ENCODE measurements around the gene B4GALNT4. TPM values are rescaled to one million over a fixed set of nuclear protein-coding genes. Genes with fewer than 3 reads are reported as not detected.

The B4GALNT4 gene
- total and polyA plus RNA-seq, 2 donors (not counting 1 experiment from before 2014, with no cell fraction given): 1.5 to 3.8 TPM

DNA sequence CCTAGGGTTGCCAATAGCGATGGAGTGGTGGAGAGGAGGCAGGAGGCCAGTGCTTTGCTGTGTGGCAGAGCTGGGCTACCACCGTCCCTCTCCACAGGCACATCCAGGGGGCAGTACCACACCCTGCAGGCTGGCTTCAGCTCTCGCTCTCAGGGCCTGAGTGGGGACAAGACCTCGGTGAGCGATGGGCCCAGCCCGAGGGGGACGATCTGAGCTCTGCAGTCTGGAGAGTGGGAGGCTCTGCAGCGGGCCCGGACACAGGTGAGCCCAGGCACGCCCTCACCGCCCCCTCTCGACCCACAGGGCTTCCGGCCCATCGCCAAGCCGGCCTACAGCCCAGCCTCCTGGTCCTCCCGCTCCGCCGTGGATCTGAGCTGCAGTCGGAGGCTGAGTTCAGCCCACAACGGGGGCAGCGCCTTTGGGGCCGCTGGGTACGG, 27.2 kb downstream of the B4GALNT4 start:
- Histone ChIP-seq H3K27me3 (ENCODE audit: control insufficient read depth, insufficient read depth, low read length) (no peaks in the 10 kb centered on the region), H3K9me3 (ENCODE audit: control insufficient read depth, insufficient read depth, low read depth, low read length) (no peaks in the 10 kb centered on the region), H3K4me3 (replicated peaks in 1 of 4; ENCODE audit: control extremely low read depth in 1 of 4, insufficient read depth in 1 of 4, low read depth in 3 of 4, low read length in 4 of 4) (peak overlapping the region in 1 of 4 experiments; percentile 43), H3K36me3 (ENCODE audit: control insufficient read depth, insufficient read depth, low read length) (no peaks in the 10 kb centered on the region), H3K79me2 (ENCODE audit: control insufficient read depth, insufficient read depth, low read length) (no peaks in the 10 kb centered on the region), H3K4me1 (ENCODE audit: control insufficient read depth, extremely low read depth, insufficient read depth, low read length) (peaks cover 10% of the 10 kb centered on the region), H3K4me2 (ENCODE audit: extremely low read depth, insufficient read depth, low read length) (peak overlapping the region; percentile 71), H2AFZ (ENCODE audit: low read length) (no peak overlapping the region), H4K20me1 (ENCODE audit: control insufficient read depth, extremely low read depth, insufficient read depth, low read length) (no peaks in the 10 kb centered on the region), H3K27ac (ENCODE audit: insufficient read depth, low read length) (no peak overlapping the region), H3K9ac (ENCODE audit: insufficient read depth, low read length) (no peak overlapping the region)
- no peak for TF ChIP-seq EZH2 (IDR thresholded peaks at IDR 0.05; ENCODE audit: low read length, missing control alignments)
- TF ChIP-seq, protein P1, sequence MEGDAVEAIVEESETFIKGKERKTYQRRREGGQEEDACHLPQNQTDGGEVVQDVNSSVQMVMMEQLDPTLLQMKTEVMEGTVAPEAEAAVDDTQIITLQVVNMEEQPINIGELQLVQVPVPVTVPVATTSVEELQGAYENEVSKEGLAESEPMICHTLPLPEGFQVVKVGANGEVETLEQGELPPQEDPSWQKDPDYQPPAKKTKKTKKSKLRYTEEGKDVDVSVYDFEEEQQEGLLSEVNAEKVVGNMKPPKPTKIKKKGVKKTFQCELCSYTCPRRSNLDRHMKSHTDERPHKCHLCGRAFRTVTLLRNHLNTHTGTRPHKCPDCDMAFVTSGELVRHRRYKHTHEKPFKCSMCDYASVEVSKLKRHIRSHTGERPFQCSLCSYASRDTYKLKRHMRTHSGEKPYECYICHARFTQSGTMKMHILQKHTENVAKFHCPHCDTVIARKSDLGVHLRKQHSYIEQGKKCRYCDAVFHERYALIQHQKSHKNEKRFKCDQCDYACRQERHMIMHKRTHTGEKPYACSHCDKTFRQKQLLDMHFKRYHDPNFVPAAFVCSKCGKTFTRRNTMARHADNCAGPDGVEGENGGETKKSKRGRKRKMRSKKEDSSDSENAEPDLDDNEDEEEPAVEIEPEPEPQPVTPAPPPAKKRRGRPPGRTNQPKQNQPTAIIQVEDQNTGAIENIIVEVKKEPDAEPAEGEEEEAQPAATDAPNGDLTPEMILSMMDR (conservative IDR thresholded peaks at IDR 0.05 in 1 of 2, IDR thresholded peaks at IDR 0.05 in 1 of 2; ENCODE audit: low read depth in 1 of 2, low read length in 2 of 2): peak; percentile 11 to 33
- peak; percentile 29 to 33 for DNase-seq (ENCODE audit: low read depth in 2 of 2)

DNA sequence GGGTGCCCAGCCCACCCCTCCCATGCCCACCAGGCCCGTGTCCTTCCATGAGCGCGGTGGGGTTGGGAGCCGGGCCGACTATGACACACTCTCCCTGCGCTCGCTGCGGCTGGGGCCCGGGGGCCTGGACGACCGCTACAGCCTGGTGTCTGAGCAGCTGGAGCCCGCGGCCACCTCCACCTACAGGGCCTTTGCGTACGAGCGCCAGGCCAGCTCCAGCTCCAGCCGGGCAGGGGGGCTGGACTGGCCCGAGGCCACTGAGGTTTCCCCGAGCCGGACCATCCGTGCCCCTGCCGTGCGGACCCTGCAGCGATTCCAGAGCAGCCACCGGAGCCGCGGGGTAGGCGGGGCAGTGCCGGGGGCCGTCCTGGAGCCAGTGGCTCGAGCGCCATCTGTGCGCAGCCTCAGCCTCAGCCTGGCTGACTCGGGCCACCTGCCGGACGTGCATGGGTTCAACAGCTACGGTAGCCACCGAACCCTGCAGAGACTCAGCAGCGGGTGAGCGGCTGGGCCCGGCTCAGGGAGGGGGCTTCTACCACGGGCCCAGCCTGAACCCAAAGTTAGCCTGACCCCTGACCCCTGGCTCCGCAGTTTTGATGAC, 27.7 kb downstream of the B4GALNT4 start:
- no peaks in the 10 kb centered on the region for H3K9me3 ChIP-seq (ENCODE audit: control insufficient read depth, insufficient read depth, low read depth, low read length)
- H3K9ac ChIP-seq (ENCODE audit: insufficient read depth, low read length): no peak overlapping the region
- peak overlapping the region; percentile 71 for H3K4me2 ChIP-seq (ENCODE audit: extremely low read depth, insufficient read depth, low read length)
- no peaks in the 10 kb centered on the region for H4K20me1 ChIP-seq (ENCODE audit: control insufficient read depth, extremely low read depth, insufficient read depth, low read length)
- H3K36me3 ChIP-seq (ENCODE audit: control insufficient read depth, insufficient read depth, low read length): no peaks in the 10 kb centered on the region
- DNase-seq (ENCODE audit: low read depth in 2 of 2): peak; percentile 58 to 71
- no peaks in the 10 kb centered on the region for H3K27me3 ChIP-seq (ENCODE audit: control insufficient read depth, insufficient read depth, low read length)
- peak overlapping the region in 2 of 4 experiments; percentile 14 to 43 for H3K4me3 ChIP-seq (replicated peaks in 1 of 4; ENCODE audit: control extremely low read depth in 1 of 4, insufficient read depth in 1 of 4, low read depth in 3 of 4, low read length in 4 of 4)
- peaks cover 10% of the 10 kb centered on the region for H3K4me1 ChIP-seq (ENCODE audit: control insufficient read depth, extremely low read depth, insufficient read depth, low read length)
- no peak overlapping the region for H3K27ac ChIP-seq (ENCODE audit: insufficient read depth, low read length)
- TF ChIP-seq EZH2 (IDR thresholded peaks at IDR 0.05; ENCODE audit: low read length, missing control alignments): no peak
- TF ChIP-seq, protein P1 (conservative IDR thresholded peaks at IDR 0.05 in 1 of 2, IDR thresholded peaks at IDR 0.05 in 1 of 2; ENCODE audit: low read depth in 1 of 2, low read length in 2 of 2): peak; percentile 27 to 44
- H3K79me2 ChIP-seq (ENCODE audit: control insufficient read depth, insufficient read depth, low read length): no peaks in the 10 kb centered on the region
- H2AFZ ChIP-seq (ENCODE audit: low read length): peak overlapping the region; percentile 33

DNA sequence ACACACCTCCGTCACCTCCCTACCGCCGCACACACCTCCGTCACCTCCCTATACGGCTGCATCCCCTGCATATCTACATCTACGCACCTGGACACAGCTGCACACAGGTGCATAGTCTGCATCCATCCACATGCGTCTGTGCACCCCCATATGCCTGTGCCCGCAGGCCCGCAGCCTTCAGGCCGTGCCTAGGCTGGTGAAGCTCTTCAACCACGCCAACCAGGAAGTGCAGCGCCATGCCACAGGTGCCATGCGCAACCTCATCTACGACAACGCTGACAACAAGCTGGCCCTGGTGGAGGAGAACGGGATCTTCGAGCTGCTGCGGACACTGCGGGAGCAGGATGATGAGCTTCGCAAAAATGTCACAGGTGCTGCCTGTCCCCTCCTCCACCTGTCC, 29.5 kb downstream of the B4GALNT4 start:
- H3K27me3 ChIP-seq (ENCODE audit: control insufficient read depth, insufficient read depth, low read length): no peaks in the 10 kb centered on the region
- no peaks in the 10 kb centered on the region for H3K79me2 ChIP-seq (ENCODE audit: control insufficient read depth, insufficient read depth, low read length)
- H2AFZ ChIP-seq (ENCODE audit: low read length): no peak overlapping the region
- no peak overlapping the region for H3K9ac ChIP-seq (ENCODE audit: insufficient read depth, low read length)
- peak in 1 of 2 donors; percentile 13 for DNase-seq (ENCODE audit: low read depth in 2 of 2)
- peaks cover 7% of the 10 kb centered on the region for H3K4me1 ChIP-seq (ENCODE audit: control insufficient read depth, extremely low read depth, insufficient read depth, low read length)
- H4K20me1 ChIP-seq (ENCODE audit: control insufficient read depth, extremely low read depth, insufficient read depth, low read length): no peaks in the 10 kb centered on the region
- no peak overlapping the region for H3K4me2 ChIP-seq (ENCODE audit: extremely low read depth, insufficient read depth, low read length)
- H3K9me3 ChIP-seq (ENCODE audit: control insufficient read depth, insufficient read depth, low read depth, low read length): no peaks in the 10 kb centered on the region
- no peak overlapping the region for H3K27ac ChIP-seq (ENCODE audit: insufficient read depth, low read length)
- TF ChIP-seq, protein P1 (conservative IDR thresholded peaks at IDR 0.05 in 1 of 2, IDR thresholded peaks at IDR 0.05 in 1 of 2; ENCODE audit: low read depth in 1 of 2, low read length in 2 of 2): no peak
- TF ChIP-seq EZH2 (IDR thresholded peaks at IDR 0.05; ENCODE audit: low read length, missing control alignments): no peak
- no peak overlapping the region for H3K4me3 ChIP-seq (replicated peaks in 1 of 4; ENCODE audit: control extremely low read depth in 1 of 4, insufficient read depth in 1 of 4, low read depth in 3 of 4, low read length in 4 of 4)
- no peaks in the 10 kb centered on the region for H3K36me3 ChIP-seq (ENCODE audit: control insufficient read depth, insufficient read depth, low read length)
